Trophoblast cell (in vitro differentiated cells and primary cell): ENCODE data around the gene UBE2D2.

Source experiments
- DNase-seq, 2 donors: peaks; one replicate each; pipeline ENCODE4 v3.0.0-alpha.2; 2016
- H2AFZ ChIP-seq: 2 replicates; pipeline ENCODE4 v1.6.1; 2013; ENCODE audit warnings: low read length, moderate library complexity, mild to moderate bottlenecking; ENCODE audit not compliant: insufficient read depth, poor library complexity
- H2AK5ac ChIP-seq: 2 replicates; pipeline ENCODE4 v1.6.1; 2013; ENCODE audit warnings: mild to moderate bottlenecking, low read length
- H2BK120ac ChIP-seq: 2 replicates; pipeline ENCODE4 v1.6.1; 2013; ENCODE audit warnings: low read length, mild to moderate bottlenecking, moderate library complexity; ENCODE audit not compliant: insufficient read depth, poor library complexity
- H2BK12ac ChIP-seq: 2 replicates; pipeline ENCODE4 v1.6.1; 2013; ENCODE audit warnings: mild to moderate bottlenecking, low read length, moderate library complexity
- H2BK5ac ChIP-seq: 2 replicates; pipeline ENCODE4 v1.6.1; 2013; ENCODE audit warnings: low read length, low read depth, moderate library complexity, mild to moderate bottlenecking; ENCODE audit not compliant: poor library complexity
- H3K14ac ChIP-seq: 2 replicates; pipeline ENCODE4 v1.6.1; 2013; ENCODE audit warnings: mild to moderate bottlenecking, low read length
- H3K18ac ChIP-seq: 2 replicates; pipeline ENCODE4 v1.6.1; 2013; ENCODE audit warnings: mild to moderate bottlenecking, low read length
- H3K23ac ChIP-seq: 2 replicates; pipeline ENCODE4 v1.6.1; 2013; ENCODE audit warnings: low read length
- H3K27ac ChIP-seq: 2 replicates; pipeline ENCODE4 v1.5.1; 2013; ENCODE audit warnings: low read depth, mild to moderate bottlenecking, inconsistent platforms, low read length, moderate library complexity
- H3K27me3 ChIP-seq: 2 replicates; pipeline ENCODE4 v1.6.1; 2013; ENCODE audit warnings: inconsistent platforms, mild to moderate bottlenecking, low read length, moderate library complexity; ENCODE audit not compliant: insufficient read depth
- H3K36me3 ChIP-seq, 2 experiments: 1 replicate in 1 of 2; 2 replicates in 1 of 2; pipeline ENCODE4 v1.6.1; 2013; ENCODE audit warnings: low read length in 2 of 2, mild to moderate bottlenecking in 2 of 2, moderate library complexity in 1 of 2; ENCODE audit not compliant: insufficient read depth in 2 of 2, control insufficient read depth in 1 of 2
- H3K4ac ChIP-seq: 2 replicates; pipeline ENCODE4 v1.6.1; 2013; ENCODE audit warnings: low read depth, mild to moderate bottlenecking, low read length, moderate library complexity
- H3K4me1 ChIP-seq, 2 experiments: 1 replicate in 1 of 2; 2 replicates in 1 of 2; pipeline ENCODE4 v1.6.1; 2013; ENCODE audit warnings: low read length in 2 of 2, mild to moderate bottlenecking in 2 of 2, moderate library complexity in 1 of 2; ENCODE audit not compliant: insufficient read depth in 2 of 2, control insufficient read depth in 1 of 2
- H3K4me2 ChIP-seq: 2 replicates; pipeline ENCODE4 v1.6.1; 2013; ENCODE audit warnings: inconsistent platforms, mild to moderate bottlenecking, low read length, moderate library complexity
- H3K4me3 ChIP-seq: 2 replicates; pipeline ENCODE4 v1.5.1; 2013; ENCODE audit warnings: mild to moderate bottlenecking, low read depth, low read length, inconsistent platforms
- H3K79me1 ChIP-seq: one replicate; pipeline ENCODE4 v1.6.1; 2013; ENCODE audit warnings: low read length
- H3K79me2 ChIP-seq: 2 replicates; pipeline ENCODE4 v1.6.1; 2013; ENCODE audit warnings: low read length, mild to moderate bottlenecking; ENCODE audit not compliant: control insufficient read depth, insufficient read depth, poor library complexity
- H3K9ac ChIP-seq: 2 replicates; pipeline ENCODE4 v1.6.1; 2013; ENCODE audit warnings: mild to moderate bottlenecking, low read length
- H3K9me3 ChIP-seq: 2 replicates; pipeline ENCODE4 v1.6.1; 2013; ENCODE audit warnings: low read depth, mild to moderate bottlenecking, control low read depth, inconsistent platforms, low read length; ENCODE audit not compliant: insufficient read depth
- H4K12ac ChIP-seq: 2 replicates; pipeline ENCODE4 v1.6.1; 2013; ENCODE audit warnings: low read depth, mild to moderate bottlenecking, low read length, moderate library complexity
- H4K8ac ChIP-seq: 2 replicates; pipeline ENCODE4 v1.6.1; 2013; ENCODE audit warnings: low read depth, mild to moderate bottlenecking, low read length, moderate library complexity
- H4K91ac ChIP-seq: one replicate; pipeline ENCODE4 v1.6.1; 2013; ENCODE audit warnings: low read depth, mild to moderate bottlenecking, low read length, moderate library complexity
- WGBS: extraction: QIAGEN DNeasy Blood & Tissue Kit; methylation state at CpG from one replicate; pipeline ENCODE4 v1.1.7; 2013; ENCODE audit warnings: missing lambda C conversion rate; ENCODE audit not compliant: insufficient read length, insufficient coverage; ENCODE audit errors: extremely low coverage; 5-methylcytosine and 5-hydroxymethylcytosine counted together

Gene UBE2D2

GRCh38 chr5:139646111-139646510 lies 85.0 kb downstream of the UBE2D2 start:
- Histone ChIP-seq H3K18ac (peak overlapping the region; percentile 58), H3K79me1 (peaks cover 61% of the 10 kb centered on the region), H3K27me3 (no peaks in the 10 kb centered on the region), H3K79me2 (peaks cover 36% of the 10 kb centered on the region), H3K4me1 (peaks cover 43 to 52% of the 10 kb centered on the region in 2 experiments), H3K4me2 (no peak overlapping the region), H3K4me3 (no peak overlapping the region), H4K12ac (no peak overlapping the region), H2BK5ac (peak overlapping the region; percentile 16), H3K9me3 (no peaks in the 10 kb centered on the region), H3K27ac (no peak overlapping the region), H2BK12ac (peak overlapping the region; percentile 77), H3K14ac (no peak overlapping the region), H3K36me3 (no peaks in the 10 kb centered on the region), H2BK120ac (peak overlapping the region; percentile 35), H2AK5ac (peak overlapping the region; percentile 15), H3K4ac (no peak overlapping the region), H3K9ac (no peak overlapping the region), H2AFZ (no peak overlapping the region), H3K23ac (no peak overlapping the region), H4K91ac (peak overlapping the region; percentile 49), H4K8ac (no peak overlapping the region)
- no peak for DNase-seq
- WGBS: no CpG with 5 or more reads among the region's 3 CpGs

- no CpG with 5 or more reads among the region's 25 CpGs for WGBS
- no peak overlapping the region for H4K12ac ChIP-seq
- no peaks in the 10 kb centered on the region for H3K27me3 ChIP-seq
- H3K4me2 ChIP-seq: peak overlapping the region; percentile 79
- H4K91ac ChIP-seq: peak overlapping the region; percentile 77
- peak overlapping the region; percentile 50 for H2BK5ac ChIP-seq
- no peaks in the 10 kb centered on the region for H3K9me3 ChIP-seq
- peaks cover 42% of the 10 kb centered on the region for H3K79me2 ChIP-seq
- peak overlapping the region; percentile 10 for H3K9ac ChIP-seq
- H4K8ac ChIP-seq: peak overlapping the region; percentile 18
- H3K4ac ChIP-seq: peak overlapping the region; percentile 80
- peak overlapping the region; percentile 28 for H3K18ac ChIP-seq
- peak overlapping the region; percentile 36 for H3K14ac ChIP-seq
- no peak overlapping the region for H3K23ac ChIP-seq
- peak overlapping the region; percentile 58 for H2BK12ac ChIP-seq
- H2BK120ac ChIP-seq: peak overlapping the region; percentile 85
- DNase-seq: peak in 1 of 2 donors; percentile 45
- peak overlapping the region; percentile 96 for H3K27ac ChIP-seq
- no peak overlapping the region for H2AFZ ChIP-seq
- H3K79me1 ChIP-seq: peaks cover 64% of the 10 kb centered on the region
- H2AK5ac ChIP-seq: peak overlapping the region; percentile 60
- H3K36me3 ChIP-seq: no peaks in the 10 kb centered on the region
- no peak overlapping the region for H3K4me3 ChIP-seq
- peaks cover 48 to 54% of the 10 kb centered on the region in 2 experiments for H3K4me1 ChIP-seq
These were observed 85.9 kb downstream of the UBE2D2 start for GRCh38 chr5:139646912-139647505.

- peak overlapping the region; percentile 25 for H3K9ac ChIP-seq
- peak overlapping the region; percentile 85 for H2BK120ac ChIP-seq
- peaks cover 46 to 52% of the 10 kb centered on the region in 2 experiments for H3K4me1 ChIP-seq
- H2BK12ac ChIP-seq: peak overlapping the region; percentile 76
- H3K23ac ChIP-seq: no peak overlapping the region
- peak overlapping the region; percentile 77 for H3K14ac ChIP-seq
- H4K91ac ChIP-seq: peak overlapping the region; percentile 77
- peak overlapping the region; percentile 80 for H3K4ac ChIP-seq
- peak overlapping the region; percentile 17 for H4K8ac ChIP-seq
- peak overlapping the region; percentile 73 for H3K18ac ChIP-seq
- H4K12ac ChIP-seq: peak overlapping the region; percentile 55
- H3K4me3 ChIP-seq: peak overlapping the region; percentile 94
- H3K36me3 ChIP-seq: no peaks in the 10 kb centered on the region
- peak overlapping the region; percentile 50 for H2BK5ac ChIP-seq
- H3K4me2 ChIP-seq: peak overlapping the region; percentile 79
- H3K27me3 ChIP-seq: no peaks in the 10 kb centered on the region
- peak overlapping the region; percentile 96 for H3K27ac ChIP-seq
- no peaks in the 10 kb centered on the region for H3K9me3 ChIP-seq
- WGBS: no CpG with 5 or more reads among the region's 46 CpGs
- H2AFZ ChIP-seq: peak overlapping the region; percentile 35
- peaks cover 44% of the 10 kb centered on the region for H3K79me2 ChIP-seq
- peak in 1 of 2 donors; percentile 29 for DNase-seq
- H2AK5ac ChIP-seq: peak overlapping the region; percentile 7
- H3K79me1 ChIP-seq: peaks cover 63% of the 10 kb centered on the region
These were observed 86.5 kb downstream of the UBE2D2 start for GRCh38 chr5:139647506-139648204.

- peak within 1 kb of the TSS; percentile 93 for H3K14ac ChIP-seq
These were observed 87.3 kb downstream of the UBE2D2 start, which contains the start of gene CXXC5 for GRCh38 chr5:139648205-139649081. TSS of gene CXXC5 (plus strand) at chr5:139648349. CDS start at chr5:139680524, 32,175 bp downstream.

More at GRCh38 chr5:139648205-139649081, 87.3 kb downstream of the UBE2D2 start, which contains the start of gene CXXC5:
- peak; percentile 68 to 76 for DNase-seq
- no peaks in the 10 kb centered on the region for H3K9me3 ChIP-seq
- peaks cover 47% of the 10 kb centered on the region for H3K79me2 ChIP-seq
- H3K4me1 ChIP-seq: peaks cover 46 to 52% of the 10 kb centered on the region in 2 experiments
- no peaks in the 10 kb centered on the region for H3K27me3 ChIP-seq
- peak within 1 kb of the TSS; percentile 76 for H2BK12ac ChIP-seq
- H2AK5ac ChIP-seq: peak within 1 kb of the TSS; percentile 92
- peaks cover 59% of the 10 kb centered on the region for H3K79me1 ChIP-seq
- WGBS: no CpG with 5 or more reads among the region's 106 CpGs
- H2AFZ ChIP-seq: peak within 1 kb of the TSS; percentile 50
- H3K4me3 ChIP-seq: peak within 1 kb of the TSS; percentile 94
- H2BK120ac ChIP-seq: peak within 1 kb of the TSS; percentile 85
- H4K91ac ChIP-seq: peak within 1 kb of the TSS; percentile 93
- peak within 1 kb of the TSS; percentile 77 for H4K8ac ChIP-seq
- H3K4me2 ChIP-seq: peak within 1 kb of the TSS; percentile 95
- H4K12ac ChIP-seq: peak within 1 kb of the TSS; percentile 55
- peak within 1 kb of the TSS; percentile 97 for H2BK5ac ChIP-seq
- H3K27ac ChIP-seq: peak within 1 kb of the TSS; percentile 96
- peak within 1 kb of the TSS; percentile 90 for H3K9ac ChIP-seq
- no peak within 1 kb of the TSS for H3K23ac ChIP-seq
- H3K18ac ChIP-seq: peak within 1 kb of the TSS; percentile 98
- H3K36me3 ChIP-seq: peaks cover 3 to 4% of the 10 kb centered on the region in 2 experiments
- peak within 1 kb of the TSS; percentile 100 for H3K4ac ChIP-seq
